HCT116 (cell line): Measurements from ENCODE around the gene A4GALT. TPM values are rescaled to one million over a fixed set of nuclear protein-coding genes. Genes with fewer than 3 reads are reported as not detected.

Experiments
- ATAC-seq: fragments of 200-7000 bp; cut with Tn5 transposase; 2 replicates; pipeline ENCODE4 v1.9.1; 2020; ENCODE audit warnings: mild to moderate bottlenecking, moderate library complexity
- BruUV-seq: library from RNA; stranded (reverse); fragments of 400-500 nt; replicated peaks from 2 replicates; lab custom pipeline; 2021; lab: Mats Ljungman, UMichigan
- CTCF ChIA-PET: fragments of 300-600 bp; sonication (Branson Sonifier 250); formaldehyde crosslinking; loops from one replicate; lab custom pipeline; 2021; ENCODE audit warnings: antibody characterized with exemption; lab: Charles Lee
- POLR2A ChIA-PET: fragments of 300-600, 350-600 bp; sonication (Branson Sonifier 250); formaldehyde crosslinking; loops from one replicate; lab custom pipeline; 2021; ENCODE audit warnings: antibody characterized with exemption; lab: Charles Lee
- RAD21 ChIA-PET, 2 experiments: fragments of 300-600 bp; sonication (Branson Sonifier 250); formaldehyde crosslinking; loops; one replicate each; lab custom pipeline; 2023; ENCODE audit warnings: low total read pairs in 2 of 2; ENCODE audit not compliant: uncharacterized antibody in 2 of 2, unreplicated experiment in 2 of 2, low non-redundant PET in 1 of 2; lab: Charles Lee
- DNase-seq: peaks from one replicate; pipeline ENCODE4 v3.0.0-alpha.2; 2010; ENCODE audit warnings: low read depth, low spot score
- H2AFZ ChIP-seq: fragments of 200-600 bp; shearing (Covaris generic), sonication (generic); 2 replicates; pipeline ENCODE4 v1.6.1; 2017; ENCODE audit warnings: low read depth, mixed run types, mixed read lengths, antibody characterized with exemption, low read length; ENCODE audit not compliant: poor library complexity, severe bottlenecking
- H3K27ac ChIP-seq: 2 replicates; pipeline ENCODE4 v1.5.1; 2012; ENCODE audit warnings: low read depth, low read length
- H3K27me3 ChIP-seq: fragments of 200-600 bp; sonication (generic); 2 replicates; pipeline ENCODE4 v1.6.1; 2016; ENCODE audit warnings: mixed run types, low read length, mixed read lengths; ENCODE audit not compliant: insufficient read depth
- H3K36me3 ChIP-seq, 2 experiments: fragments of 200-500 bp in 1 of 2; fragments of 200-600 bp in 1 of 2; sonication (Bioruptor generic) in 1 of 2; sonication (generic) in 1 of 2; 2 replicates each; pipeline versions ENCODE4 v1.5.1 to v1.6.1; 2014 to 2016; ENCODE audit warnings: low read length in 2 of 2, inconsistent platforms in 1 of 2, mixed read lengths in 1 of 2, mixed run types in 1 of 2; ENCODE audit not compliant: insufficient read depth in 2 of 2, control insufficient read depth in 1 of 2
- H3K4me1 ChIP-seq, 2 experiments: fragments of 200-600 bp in 1 of 2; sonication (generic) in 1 of 2; 2 replicates each; pipeline versions ENCODE4 v1.5.1 to v1.6.1; 2012 to 2017; ENCODE audit warnings: low read length in 2 of 2, inconsistent platforms in 1 of 2, mild to moderate bottlenecking in 1 of 2, mixed read lengths in 1 of 2, mixed run types in 1 of 2, moderate library complexity in 1 of 2; ENCODE audit not compliant: insufficient read depth in 2 of 2, control insufficient read depth in 1 of 2
- H3K4me2 ChIP-seq: fragments of 200-600 bp; sonication (generic); 2 replicates; pipeline ENCODE4 v1.6.1; 2017; ENCODE audit warnings: mixed run types, low read length, mixed read lengths
- H3K4me3 ChIP-seq, 2 experiments: fragments of 200-600 bp in 1 of 2; sonication (generic) in 1 of 2; replicated peaks in 1 of 2; 2 replicates each; pipeline ENCODE4 v1.5.1; 2011 to 2016; ENCODE audit warnings: low read length in 2 of 2, control low read depth in 1 of 2, low read depth in 1 of 2, mild to moderate bottlenecking in 1 of 2, mixed read lengths in 1 of 2, mixed run types in 1 of 2
- H3K79me2 ChIP-seq: fragments of 200-600 bp; sonication (generic); 2 replicates; pipeline ENCODE4 v1.6.1; 2017; ENCODE audit warnings: mild to moderate bottlenecking, mixed run types, low read length, moderate library complexity, mixed read lengths; ENCODE audit not compliant: insufficient read depth
- H3K9ac ChIP-seq: fragments of 200-600 bp; sonication (generic); 2 replicates; pipeline ENCODE4 v1.6.1; 2016; ENCODE audit warnings: low read length, mixed read lengths
- H3K9me2 ChIP-seq: fragments of 200-600 bp; sonication (generic), shearing (Covaris generic); 2 replicates; pipeline ENCODE4 v1.6.1; 2017; ENCODE audit warnings: mixed run types, mild to moderate bottlenecking, moderate library complexity; ENCODE audit not compliant: insufficient read depth
- H3K9me3 ChIP-seq, 2 experiments: fragments of 200-500 bp in 1 of 2; fragments of 200-600 bp in 1 of 2; sonication (Bioruptor generic) in 1 of 2; sonication (generic) in 1 of 2; 2 replicates each; pipeline ENCODE4 v1.6.1; 2014 to 2017; ENCODE audit warnings: low read length in 2 of 2, mixed read lengths in 2 of 2, inconsistent platforms in 1 of 2, low read depth in 1 of 2, mild to moderate bottlenecking in 1 of 2, mixed run types in 1 of 2, moderate library complexity in 1 of 2; ENCODE audit not compliant: control insufficient read depth in 1 of 2, insufficient read depth in 1 of 2
- H4K20me1 ChIP-seq: fragments of 200-600 bp; sonication (generic), shearing (Covaris generic); 2 replicates; pipeline ENCODE4 v1.6.1; 2017; ENCODE audit warnings: mixed run types, mild to moderate bottlenecking, moderate library complexity; ENCODE audit not compliant: insufficient read depth
- ATF3 ChIP-seq: IDR thresholded peaks from 2 replicates; pipeline ENCODE4 v1.6.1; 2012
- CBX3 ChIP-seq: IDR thresholded peaks from 2 replicates; pipeline ENCODE4 v1.6.1; 2012; ENCODE audit warnings: low read depth
- CTCF ChIP-seq, 3 experiments: fragments of 200-600 bp in 1 of 3; sonication (generic) in 1 of 3; IDR thresholded peaks in 2 of 3; conservative IDR thresholded peaks in 1 of 3; 2 replicates each; pipeline ENCODE4 v1.5.1; 2012 to 2017; ENCODE audit warnings: low read depth in 2 of 3, low read length in 2 of 3, antibody characterized with exemption in 1 of 3, borderline replicate concordance in 1 of 3, control low read depth in 1 of 3, mild to moderate bottlenecking in 1 of 3, mixed read lengths in 1 of 3, mixed run types in 1 of 3, moderate library complexity in 1 of 3; ENCODE audit not compliant: insufficient read depth in 1 of 3
- EGR1 ChIP-seq: IDR thresholded peaks from 2 replicates; pipeline ENCODE4 v1.6.1; 2012; ENCODE audit warnings: low read depth
- ELF1 ChIP-seq: IDR thresholded peaks from 2 replicates; pipeline ENCODE4 v1.6.1; 2012; ENCODE audit warnings: low read depth, borderline replicate concordance
- EZH2phosphoT487 ChIP-seq: fragments of 200-600 bp; IDR thresholded peaks from 2 replicates; pipeline ENCODE4 v1.6.1; 2018; ENCODE audit warnings: antibody characterized with exemption, borderline replicate concordance
- RAD21 ChIP-seq: IDR thresholded peaks from 2 replicates; pipeline ENCODE4 v1.6.1; 2012; ENCODE audit warnings: low read depth, mild to moderate bottlenecking
- TCF7L2 ChIP-seq: IDR thresholded peaks from 2 replicates; pipeline ENCODE4 v1.7.0; 2011; ENCODE audit warnings: borderline replicate concordance, inconsistent platforms; ENCODE audit not compliant: insufficient read depth, insufficient read length; ENCODE audit errors: extremely low read depth
- ZNF274 ChIP-seq: fragments of 200-500 bp; sonication (Bioruptor generic); IDR thresholded peaks from 2 replicates; pipeline ENCODE4 v1.6.1; 2014; ENCODE audit warnings: mild to moderate bottlenecking, low read depth, low read length, inconsistent platforms
- intact Hi-C: fragments of 100-400 bp; cut with micrococcal nuclease; formaldehyde crosslinking; loops from 2 replicates; pipeline ENCODE4 v1.10.0; 2022
- total RNA-seq: library from RNA; stranded (reverse); gene quantifications from one replicate; pipeline ENCODE4 v1.2.1, GENCODE V29; 2021; ENCODE audit not compliant: unreplicated experiment

Gene A4GALT
- total RNA-seq, 1 experiment from 2014 or later, result 16.0 TPM

GRCh38 chr22:42719656-42720262 lies 911 bp downstream of the A4GALT start (continued):
- TF ChIP-seq EGR1, result no peak
- TF ChIP-seq TCF7L2, result no peak
- TF ChIP-seq EZH2phosphoT487, result no peak
- TF ChIP-seq CBX3, result no peak
- no peak for TF ChIP-seq ZNF274
- TF ChIP-seq ATF3, result no peak
- no peak for TF ChIP-seq RAD21
- TF ChIP-seq, all 23 proteins: peak for 0

- peak overlapping the region; percentile 99 for H3K4me2 ChIP-seq
- DNase-seq (no peak), ATAC-seq (no peak)
- no peak overlapping the region for H3K27ac ChIP-seq
- CTCF ChIA-PET, result interaction anchor here (0.6 to 1.4 kb wide), 2 partner anchors 41 to 371 kb away, joined by 3 to 4 read pairs; no protein-coding TSS in a partner anchor
- H3K9me2 ChIP-seq, result no peaks in the 10 kb centered on the region
- no peaks in the 10 kb centered on the region for H3K36me3 ChIP-seq
- H3K27me3 ChIP-seq, result no peaks in the 10 kb centered on the region
- H3K79me2 ChIP-seq, result peaks cover 15% of the 10 kb centered on the region; the same call in 1 of the 2 replicates
- intact Hi-C loops, result no loop called here
- H4K20me1 ChIP-seq, result no peaks in the 10 kb centered on the region
- H2AFZ ChIP-seq, result no peak overlapping the region
- TF ChIP-seq CTCF (IDR thresholded peaks at IDR 0.05 in 2 of 3, conservative IDR thresholded peaks at IDR 0.05 in 1 of 3; ENCODE audit: borderline replicate concordance in 1 of 3, insufficient read depth in 1 of 3, low read depth in 2 of 3, low read length in 2 of 3), result 0 out of 6 replicates have a peak, but pooled peaks of 1 of the 3 experiments have one; percentile 9
- no peak for TF ChIP-seq ELF1
- peaks cover 31 to 59% of the 10 kb centered on the region in 2 experiments for H3K4me1 ChIP-seq
- peak overlapping the region in 1 of 2 experiments; percentile 79; a peak in 3 of 4 replicates for H3K4me3 ChIP-seq
- no peaks in the 10 kb centered on the region for H3K9me3 ChIP-seq
- RAD21 ChIA-PET, result no interaction called here
- H3K9ac ChIP-seq, result peak overlapping the region; percentile 67
- POLR2A ChIA-PET, result interaction anchor here (0.6 kb wide), 1 partner anchor 29 kb away, joined by 3 read pairs; no protein-coding TSS in a partner anchor
- TSS peak; percentile 53 for BruUV-seq
Observed at GRCh38 chr22:42719133-42719532, 1.5 kb downstream of the A4GALT start.
